Keratinocyte (primary cell): ENCODE measurements around the gene AARS2. TPM values are rescaled to one million over a fixed set of nuclear protein-coding genes. Genes with fewer than 3 reads are reported as not detected.

Experiments
- DNase-seq: peaks from one replicate; pipeline ENCODE4 v3.0.0-alpha.2; 2011; ENCODE audit warnings: low read depth, missing footprints, low spot score
- FAIRE-seq: peaks from 2 replicates; lab custom pipeline; 2011; peaks lifted over from hg19 to GRCh38; lab: Jason Lieb, UNC
- H2AFZ ChIP-seq: 2 replicates; pipeline ENCODE4 v1.6.0; 2012; ENCODE audit warnings: low read length, control low read depth, inconsistent platforms; ENCODE audit not compliant: control insufficient read depth
- H3K27ac ChIP-seq: 2 replicates; pipeline ENCODE4 v1.5.1; 2011; ENCODE audit warnings: low read length; ENCODE audit not compliant: control insufficient read depth, insufficient read depth
- H3K27me3 ChIP-seq: 3 replicates; pipeline ENCODE4 v1.6.0; 2011; ENCODE audit warnings: low read length; ENCODE audit not compliant: control insufficient read depth, insufficient read depth; ENCODE audit errors: extremely low read depth
- H3K36me3 ChIP-seq, 2 experiments: 2 replicates in 1 of 2; 3 replicates in 1 of 2; pipeline ENCODE4 v1.5.1; 2011; ENCODE audit warnings: low read length in 2 of 2, mild to moderate bottlenecking in 1 of 2; ENCODE audit not compliant: control insufficient read depth in 2 of 2, insufficient read depth in 2 of 2; ENCODE audit errors: extremely low read depth in 1 of 2
- H3K4me1 ChIP-seq: 3 replicates; pipeline ENCODE4 v1.5.1; 2011; ENCODE audit warnings: low read length; ENCODE audit not compliant: control insufficient read depth, insufficient read depth; ENCODE audit errors: extremely low read depth
- H3K4me2 ChIP-seq: 3 replicates; pipeline ENCODE4 v1.6.0; 2011; ENCODE audit warnings: low read depth, low read length; ENCODE audit not compliant: control insufficient read depth, insufficient read depth; ENCODE audit errors: extremely low read depth
- H3K4me3 ChIP-seq, 3 experiments: fragments of 200-600 bp in 1 of 3; sonication (generic) in 1 of 3; 2 replicates in 2 of 3; 3 replicates in 1 of 3; pipeline ENCODE4 v1.5.1; 2011 to 2016; ENCODE audit warnings: low read length in 3 of 3, mild to moderate bottlenecking in 3 of 3, control low read depth in 2 of 3, inconsistent platforms in 1 of 3, low read depth in 1 of 3, mixed read lengths in 1 of 3, mixed run types in 1 of 3, moderate library complexity in 1 of 3; ENCODE audit not compliant: control insufficient read depth in 2 of 3, insufficient read depth in 2 of 3; ENCODE audit errors: extremely low read depth in 1 of 3
- H3K79me2 ChIP-seq: 2 replicates; pipeline ENCODE4 v1.6.0; 2012; ENCODE audit warnings: low read length; ENCODE audit not compliant: control insufficient read depth, insufficient read depth
- H3K9ac ChIP-seq: 3 replicates; pipeline ENCODE4 v1.6.0; 2011; ENCODE audit warnings: low read length; ENCODE audit not compliant: control insufficient read depth, insufficient read depth; ENCODE audit errors: extremely low read depth
- H3K9me1 ChIP-seq: 3 replicates; pipeline ENCODE4 v1.6.0; 2011; ENCODE audit warnings: low read length; ENCODE audit not compliant: control insufficient read depth, insufficient read depth; ENCODE audit errors: extremely low read depth
- H3K9me3 ChIP-seq: 2 replicates; pipeline ENCODE4 v1.5.1; 2012; ENCODE audit warnings: low read depth, low read length; ENCODE audit not compliant: control insufficient read depth
- H4K20me1 ChIP-seq: 3 replicates; pipeline ENCODE4 v1.6.0; 2011; ENCODE audit warnings: low read length; ENCODE audit not compliant: control insufficient read depth, insufficient read depth; ENCODE audit errors: extremely low read depth
- EZH2 ChIP-seq: IDR thresholded peaks from one replicate; pipeline ENCODE4 v1.6.1; 2012; ENCODE audit warnings: inconsistent platforms, mild to moderate bottlenecking, low read length, moderate library complexity
- dilution Hi-C: fragments of 300-500 bp; cut with MboI; formaldehyde crosslinking; loops from one replicate; pipeline ENCODE4 v1.7.0; 2020; ENCODE audit warnings: low sequenced_read_pairs; ENCODE audit not compliant: extremely low pct_ligation_motif_present
- polyA plus RNA-seq, 5 experiments: library from polyadenylated mRNA; depleted of rRNA in 3 of 5; stranded (reverse) in 3 of 5; stranded (forward) in 1 of 5; unstranded in 1 of 5; fragments of >200 nt; gene quantifications; 1 replicate in 1 of 5; 2 replicates in 3 of 5; 3 replicates in 1 of 5; pipeline versions ENCODE4 v1.2.1 to v1.2.3, GENCODE V29; 2011 to 2012; ENCODE audit warnings: missing spikeins in 2 of 5, low read depth in 1 of 5, low replicate concordance in 1 of 5
- TF ChIP-seq, protein P1 (sequence below), 3 experiments: IDR thresholded peaks in 1 of 3; conservative IDR thresholded peaks in 1 of 3; optimal IDR thresholded peaks in 1 of 3; 2 replicates in 2 of 3; 3 replicates in 1 of 3; pipeline versions ENCODE3 to v1.5.1; 2011; ENCODE audit warnings: low read length in 3 of 3, mild to moderate bottlenecking in 3 of 3, moderate library complexity in 2 of 3, control low read depth in 1 of 3, inconsistent platforms in 1 of 3; ENCODE audit not compliant: insufficient read depth in 2 of 3; ENCODE audit errors: extremely low read depth in 1 of 3

The AARS2 gene
- polyA plus RNA-seq, 1 donor (not counting 4 experiments of a cell fraction or from before 2014, with no cell fraction given) = 5.8 TPM

DNA sequence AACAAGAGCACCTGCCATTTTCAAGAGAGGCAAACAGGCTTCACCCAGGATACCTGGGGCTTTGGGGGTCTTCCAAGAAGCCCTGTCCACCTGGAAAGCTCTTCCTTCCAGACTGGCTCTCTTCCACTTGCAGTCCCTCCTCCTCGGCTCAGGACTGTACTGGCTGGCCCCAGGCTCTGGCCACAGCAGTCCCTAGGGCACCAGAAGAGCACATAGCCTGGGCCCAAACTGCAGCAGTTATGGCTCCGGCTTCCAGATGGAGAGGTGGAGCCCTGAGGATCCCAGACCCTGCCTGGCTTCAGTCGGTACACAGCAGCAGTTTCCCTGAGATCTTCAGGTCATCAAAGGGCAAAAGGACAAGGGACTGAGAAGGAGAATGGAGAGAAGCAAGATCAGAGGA, 54.2 kb downstream of the AARS2 start:
- Histone ChIP-seq H3K9me1 (peaks cover 2% of the 10 kb centered on the region), H3K36me3 (peaks cover 26 to 43% of the 10 kb centered on the region in 2 experiments), H3K79me2 (peaks cover 37% of the 10 kb centered on the region), H3K9me3 (no peaks in the 10 kb centered on the region), H3K27ac (no peak overlapping the region), H3K4me2 (no peak overlapping the region), H3K27me3 (no peaks in the 10 kb centered on the region), H3K4me1 (peaks cover 36% of the 10 kb centered on the region), H3K9ac (no peak overlapping the region), H3K4me3 (no peak overlapping the region), H2AFZ (no peak overlapping the region), H4K20me1 (peaks cover 24% of the 10 kb centered on the region)
- DNase-seq (no peak), FAIRE-seq (no peak)
- TF ChIP-seq, protein P1, sequence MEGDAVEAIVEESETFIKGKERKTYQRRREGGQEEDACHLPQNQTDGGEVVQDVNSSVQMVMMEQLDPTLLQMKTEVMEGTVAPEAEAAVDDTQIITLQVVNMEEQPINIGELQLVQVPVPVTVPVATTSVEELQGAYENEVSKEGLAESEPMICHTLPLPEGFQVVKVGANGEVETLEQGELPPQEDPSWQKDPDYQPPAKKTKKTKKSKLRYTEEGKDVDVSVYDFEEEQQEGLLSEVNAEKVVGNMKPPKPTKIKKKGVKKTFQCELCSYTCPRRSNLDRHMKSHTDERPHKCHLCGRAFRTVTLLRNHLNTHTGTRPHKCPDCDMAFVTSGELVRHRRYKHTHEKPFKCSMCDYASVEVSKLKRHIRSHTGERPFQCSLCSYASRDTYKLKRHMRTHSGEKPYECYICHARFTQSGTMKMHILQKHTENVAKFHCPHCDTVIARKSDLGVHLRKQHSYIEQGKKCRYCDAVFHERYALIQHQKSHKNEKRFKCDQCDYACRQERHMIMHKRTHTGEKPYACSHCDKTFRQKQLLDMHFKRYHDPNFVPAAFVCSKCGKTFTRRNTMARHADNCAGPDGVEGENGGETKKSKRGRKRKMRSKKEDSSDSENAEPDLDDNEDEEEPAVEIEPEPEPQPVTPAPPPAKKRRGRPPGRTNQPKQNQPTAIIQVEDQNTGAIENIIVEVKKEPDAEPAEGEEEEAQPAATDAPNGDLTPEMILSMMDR (optimal IDR thresholded peaks at IDR 0.05 in 1 of 3, IDR thresholded peaks at IDR 0.05 in 1 of 3, conservative IDR thresholded peaks at IDR 0.05 in 1 of 3; ENCODE audit: extremely low read depth in 1 of 3, insufficient read depth in 2 of 3, low read length in 3 of 3) = no peak
- no peak for TF ChIP-seq EZH2
- dilution Hi-C loops = no loop called here

DNA sequence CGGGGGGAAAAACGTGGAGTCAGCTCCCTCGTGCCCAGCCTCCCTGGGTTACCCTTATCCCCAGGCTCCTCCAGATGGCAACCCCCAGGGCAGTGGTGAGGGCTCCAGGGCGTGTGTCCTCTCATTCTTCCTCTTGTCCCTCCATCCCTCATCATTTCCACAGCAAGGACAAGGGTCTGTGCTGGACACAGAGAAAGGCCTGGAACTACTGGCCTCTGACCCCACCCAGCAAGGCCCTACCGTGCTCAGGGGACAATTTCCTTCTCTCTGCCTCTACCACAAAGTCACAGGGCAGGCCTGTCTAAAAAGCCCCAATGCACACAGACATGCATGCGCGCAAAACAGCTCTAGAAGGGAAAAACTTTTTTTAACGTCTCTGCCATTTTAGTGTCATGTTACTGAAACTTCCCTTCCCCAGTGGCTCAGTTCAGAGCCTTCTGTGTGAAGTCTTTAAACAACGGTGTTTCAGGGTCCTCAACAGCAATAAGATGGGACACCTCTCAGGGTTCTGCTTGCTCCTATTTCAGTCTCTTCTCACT, 54.8 kb downstream of the AARS2 start:
- DNase-seq = no peak
- Histone ChIP-seq H3K4me1 (peaks cover 31% of the 10 kb centered on the region), H3K4me2 (no peak overlapping the region), H3K4me3 (no peak overlapping the region), H3K9me3 (no peaks in the 10 kb centered on the region), H2AFZ (no peak overlapping the region), H3K79me2 (peaks cover 33% of the 10 kb centered on the region), H3K9ac (no peak overlapping the region), H3K9me1 (peaks cover 2% of the 10 kb centered on the region), H4K20me1 (peaks cover 30% of the 10 kb centered on the region), H3K36me3 (peaks cover 27 to 44% of the 10 kb centered on the region in 2 experiments), H3K27me3 (no peaks in the 10 kb centered on the region), H3K27ac (no peak overlapping the region)
- dilution Hi-C loops = no loop called here
- no peak for TF ChIP-seq EZH2
- TF ChIP-seq, protein P1 (optimal IDR thresholded peaks at IDR 0.05 in 1 of 3, IDR thresholded peaks at IDR 0.05 in 1 of 3, conservative IDR thresholded peaks at IDR 0.05 in 1 of 3; ENCODE audit: extremely low read depth in 1 of 3, insufficient read depth in 2 of 3, low read length in 3 of 3) = no peak
- FAIRE-seq = no peak
